Measurements from ENCODE around the gene BTG1. TPM values are rescaled to one million over a fixed set of nuclear protein-coding genes. Genes with fewer than 3 reads are reported as not detected.

Gene BTG1
- total RNA-seq, 1 experiment from 2014 or later, result 32.7 TPM

GRCh38 chr12:92136965-92137721 is 8.5 kb downstream of the BTG1 start:
- no peak for DNase-seq
- Histone ChIP-seq H3K27me3 (ENCODE audit: insufficient read depth, low read length) (no peaks in the 10 kb centered on the region), H3K79me2 (ENCODE audit: insufficient read depth, low read length) (peaks cover 40% of the 10 kb centered on the region; the same call in 1 of the 2 replicates), H4K5ac (ENCODE audit: insufficient read length, low read depth, low read length) (no peak overlapping the region), H4K20me1 (ENCODE audit: control insufficient read depth, insufficient read depth, insufficient read length) (no peaks in the 10 kb centered on the region), H2AFZ (ENCODE audit: low read length) (no peak overlapping the region), H2BK15ac (ENCODE audit: low read depth, low read length) (no peak overlapping the region), H3K56ac (ENCODE audit: insufficient read length, low read depth, low read length) (no peak overlapping the region), H3K9me3 (ENCODE audit: control insufficient read depth, low read depth, low read length) (no peaks in the 10 kb centered on the region), H3K23me2 (ENCODE audit: insufficient read length, low read depth, low read length, poor library complexity, severe bottlenecking) (no peaks in the 10 kb centered on the region), H3K4me1 (ENCODE audit: insufficient read depth, low read length) (peaks cover 14% of the 10 kb centered on the region), H2AK5ac (ENCODE audit: insufficient read length, low read length) (no peak overlapping the region), H4K8ac (replicated peaks; ENCODE audit: insufficient read length, low read depth, low read length) (no peak overlapping the region), H2BK12ac (ENCODE audit: insufficient read length, low read depth, low read length) (no peak overlapping the region), H3T11ph (ENCODE audit: low read length) (no peak overlapping the region), H3K23ac (ENCODE audit: insufficient read length, low read depth, low read length) (no peak overlapping the region), H3K4me2 (ENCODE audit: insufficient read depth, insufficient read length, low read length) (peak overlapping the region; percentile 22), H2BK5ac (ENCODE audit: insufficient read length, low read length) (no peak overlapping the region), H4K91ac (ENCODE audit: insufficient read length, low read depth, low read length) (no peak overlapping the region), H2BK20ac (ENCODE audit: low read depth, low read length, poor library complexity, severe bottlenecking) (no peak overlapping the region), H3K9ac (ENCODE audit: extremely low read depth, insufficient read length, low read length) (no peak overlapping the region), H3K4ac (ENCODE audit: low read depth, low read length) (no peak overlapping the region), H3K18ac (ENCODE audit: insufficient read length, low read depth, low read length) (no peak overlapping the region), H3K14ac (ENCODE audit: insufficient read depth, low read length) (no peak overlapping the region), H3K27ac (ENCODE audit: insufficient read length, low read depth, low read length) (no peak overlapping the region), H3K79me1 (ENCODE audit: insufficient read depth, low read depth, low read length, poor library complexity, severe bottlenecking) (no peaks in the 10 kb centered on the region), H2BK120ac (ENCODE audit: low read depth, low read length, poor library complexity, severe bottlenecking) (no peak overlapping the region)
- Mint-ChIP-seq H3K36me3 (ENCODE audit: insufficient read depth in 1 of 3, low read depth in 3 of 3) (peaks cover 0 to 23% (median 11%) of the 10 kb centered on the region in 3 experiments; a peak in 4 of 7 replicates), H3K9me3 (no peaks in the 10 kb centered on the region), H3K27ac (peak overlapping the region; percentile 21 to 95 (median 68); a peak in 6 of 7 replicates), H3K27me3 (ENCODE audit: low read depth) (no peaks in the 10 kb centered on the region), H3K4me3 (peak overlapping the region in 1 of 2 experiments; percentile 37; a peak in 4 of 5 replicates), H3K4me1 (peaks cover 79 to 83% of the 10 kb centered on the region in 2 experiments)
- TF ChIP-seq CTCF (conservative IDR thresholded peaks at IDR 0.05), result no peak
- no CpG with 5 or more reads among the region's 3 CpGs for WGBS (ENCODE audit: extremely low coverage, insufficient read length, low lambda C conversion rate)
